OCI-LY7 (cell line): ENCODE measurements around the gene PRKD2.

ENCODE experiments used
- CTCF ChIP-seq: fragments of 200-600 bp; sonication (generic); conservative IDR thresholded peaks from 2 replicates; pipeline ENCODE4 v1.5.1; 2014; ENCODE audit warnings: mild to moderate bottlenecking, antibody characterized with exemption, low read length, moderate library complexity, mixed read lengths
- EZH2phosphoT487 ChIP-seq: fragments of 200-600 bp; sonication (generic); IDR thresholded peaks from 2 replicates; pipeline ENCODE4 v1.6.1; 2018; ENCODE audit warnings: low read depth, borderline replicate concordance, mild to moderate bottlenecking, mixed run types, antibody characterized with exemption, low read length, moderate library complexity, mixed read lengths

GRCh38 chr19:46721269-46722003, 4.5 kb upstream of the PRKD2 start:
- TF ChIP-seq CTCF (peak; percentile 34; the same call in 1 of the 2 replicates), EZH2phosphoT487 (no peak)
